Subcutaneous adipose tissue (tissue), 4 donors: ENCODE data around the gene BTBD6. TPM values are rescaled to one million over a fixed set of nuclear protein-coding genes. Genes with fewer than 3 reads are reported as not detected.

Experiments
- CTCF ChIP-seq: fragments of 450-650 bp; IDR thresholded peaks from one replicate; pipeline ENCODE4 v1.5.1; 2016; ENCODE audit warnings: low read depth, mild to moderate bottlenecking, control low read depth, antibody characterized with exemption, moderate library complexity
- total RNA-seq, 4 donors: library from RNA; depleted of rRNA; stranded (reverse); fragments of >200 nt; gene quantifications; one replicate each; pipeline ENCODE4 v1.1.0, GENCODE V29; 2016

The BTBD6 gene
- total RNA-seq, 4 donors from 2014 or later = 55.4 to 229 (median 79.0) TPM

GRCh38 chr14:105207996-105208737 lies 40.2 kb upstream of the BTBD6 start:
- TF ChIP-seq CTCF = no peak

- no peak for TF ChIP-seq CTCF
Measured at GRCh38 chr14:105208738-105209075, 39.6 kb upstream of the BTBD6 start.

- no peak for TF ChIP-seq CTCF
Measured at GRCh38 chr14:105209091-105209490, 39.2 kb upstream of the BTBD6 start.

GRCh38 chr14:105209646-105210045 lies 38.7 kb upstream of the BTBD6 start:
- TF ChIP-seq CTCF = no peak

GRCh38 chr14:105210266-105211025 lies 37.9 kb upstream of the BTBD6 start:
- TF ChIP-seq CTCF = no peak

GRCh38 chr14:105211086-105211757 lies 37.1 kb upstream of the BTBD6 start:
- no peak for TF ChIP-seq CTCF

GRCh38 chr14:105211758-105212089 lies 36.6 kb upstream of the BTBD6 start:
- TF ChIP-seq CTCF = no peak
